Hepatocyte (in vitro differentiated cells): Measurements from ENCODE around the gene PHACTR1.

Experiments used
- CTCF ChIP-seq: fragments of 200-600 bp; sonication (generic); IDR thresholded peaks from 2 replicates; pipeline ENCODE4 v1.5.1; 2016; ENCODE audit warnings: antibody characterized with exemption, mild to moderate bottlenecking; ENCODE audit not compliant: poor library complexity
- EZH2 ChIP-seq: fragments of 200-600 bp; sonication (generic); IDR thresholded peaks from 2 replicates; pipeline ENCODE4 v1.6.1; 2016; ENCODE audit warnings: antibody characterized with exemption, mild to moderate bottlenecking, borderline replicate concordance

DNA sequence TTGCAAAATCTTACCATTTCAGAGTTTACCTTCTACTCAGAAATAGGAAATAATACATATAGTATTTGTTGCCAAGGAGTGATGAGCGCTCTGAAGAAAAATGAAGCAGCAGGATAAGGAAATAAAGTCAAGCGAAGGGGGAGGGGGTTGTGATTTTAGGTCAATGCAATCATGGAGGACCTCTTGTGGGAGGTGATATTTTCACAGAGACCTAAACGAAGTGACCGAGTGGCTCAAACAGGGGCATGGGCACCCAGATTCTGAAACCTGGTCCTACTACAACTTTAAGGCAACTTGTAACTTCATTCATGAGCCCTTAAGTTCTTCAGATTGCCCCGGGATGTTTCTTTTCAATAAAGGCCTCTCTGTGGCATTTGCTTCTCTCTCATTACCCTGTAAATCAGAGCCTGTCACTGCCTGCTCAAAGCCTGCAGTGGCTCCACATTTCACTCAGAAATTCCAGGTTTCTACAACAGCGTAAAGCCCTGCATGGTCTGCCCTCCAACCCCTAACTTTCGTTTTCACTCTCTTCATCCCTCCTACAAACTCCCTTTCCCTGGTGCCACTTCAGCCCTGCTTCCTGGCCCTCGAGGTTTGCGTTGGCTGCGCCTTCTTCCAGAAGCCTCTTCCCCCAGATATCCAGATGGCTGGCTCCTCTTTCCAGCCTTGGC, 449.1 kb downstream of the PHACTR1 start:
- no peak for TF ChIP-seq CTCF
- TF ChIP-seq EZH2 = no peak
